Heart left ventricle (tissue), 16 donors: ENCODE measurements around the gene TNFAIP8L1. TPM values are rescaled to one million over a fixed set of nuclear protein-coding genes. Genes with fewer than 3 reads are reported as not detected.
"Not testable (repeated sequence)": the region's sequence is repeated elsewhere in the genome, so short reads cannot be mapped to it uniquely, and the experiment has no call there.

Source experiments
- ATAC-seq, 4 donors: fragments of 200-7000 bp; cut with Tn5 transposase; one replicate each; pipeline ENCODE4 v1.9.1; 2020 to 2022; ENCODE audit warnings: moderate library complexity in 4 of 4, mild to moderate bottlenecking in 3 of 4, moderate number of reproducible peaks in 1 of 4
- DNase-seq, 5 donors: peaks; one replicate each; pipeline ENCODE4 v3.0.0-alpha.2; 2020
- H3K27ac ChIP-seq, 12 donors: fragments of 200-600 bp; sonication (generic) in 4 of 12; one replicate each; pipeline versions ENCODE4 v1.5.0 to v1.8.0; 2016 to 2022; ENCODE audit warnings: mild to moderate bottlenecking in 2 of 12
- H3K27me3 ChIP-seq, 9 donors: fragments of 200-600 bp; sonication (generic) in 2 of 9; one replicate each; pipeline versions ENCODE4 v1.5.1 to v1.8.0; 2016 to 2022; ENCODE audit warnings: mild to moderate bottlenecking in 3 of 9
- H3K36me3 ChIP-seq, 9 donors: fragments of 200-600 bp; sonication (generic) in 2 of 9; one replicate each; pipeline versions ENCODE4 v1.5.0 to v1.8.0; 2018 to 2022; ENCODE audit warnings: mild to moderate bottlenecking in 2 of 9
- H3K4me1 ChIP-seq, 12 donors: fragments of 200-600 bp; sonication (generic) in 4 of 12; one replicate each; pipeline versions ENCODE4 v1.5.0 to v1.8.0; 2016 to 2022; ENCODE audit warnings: mild to moderate bottlenecking in 3 of 12
- H3K4me3 ChIP-seq, 12 donors: fragments of 200-600 bp; sonication (generic) in 4 of 12; one replicate each; pipeline versions ENCODE4 v1.5.0 to v1.8.0; 2017 to 2022; ENCODE audit warnings: mild to moderate bottlenecking in 9 of 12, moderate library complexity in 4 of 12
- H3K9me3 ChIP-seq, 12 donors: fragments of 200-600 bp; sonication (generic) in 4 of 12; one replicate each; pipeline versions ENCODE4 v1.5.0 to v1.8.0; 2016 to 2022; ENCODE audit warnings: mild to moderate bottlenecking in 1 of 12
- POLR2A ChIP-seq, 2 donors: fragments of 450-650 bp; IDR thresholded peaks; one replicate each; pipeline ENCODE4 v1.6.1; 2017; ENCODE audit warnings: antibody characterized with exemption in 2 of 2, mild to moderate bottlenecking in 2 of 2, moderate library complexity in 2 of 2
- WGBS, 4 donors: extraction: QIAGEN DNeasy Blood & Tissue Kit in 2 of 4; methylation state at CpG; one replicate each; pipeline versions ENCODE4 v1.1.5 to v1.1.7; 2013 to 2018; 5-methylcytosine and 5-hydroxymethylcytosine counted together
- intact Hi-C, 10 donors: fragments of 100-400 bp; cut with DNase I; formaldehyde crosslinking; loops; one replicate each; pipeline versions ENCODE4 v1.11.1 to v1.14.2; 2022
- polyA plus RNA-seq, 2 donors: library from polyadenylated mRNA; stranded (reverse); fragments of 200-250 nt; gene quantifications; one replicate each; pipeline ENCODE4 v1.2.3, GENCODE V29; 2013
- total RNA-seq, 9 donors: library from RNA; depleted of rRNA in 2 of 9; stranded (reverse); fragments of >200 nt in 2 of 9; fragmentation: NEBNext Ultra II Directional in 3 of 9; extraction: Animal tissue kit (Norgen Biotek cat#: 25700) in 3 of 9; gene quantifications; one replicate each; pipeline versions ENCODE4 v1.1.0 to v1.2.4, GENCODE V29; 2016 to 2023
- TF ChIP-seq, protein P1 (sequence below), 12 donors: fragments of 200-600 bp; sonication (generic) in 4 of 12; IDR thresholded peaks; one replicate each; pipeline versions ENCODE4 v1.5.0 to v1.8.0; 2018 to 2022; ENCODE audit warnings: antibody characterized with exemption in 12 of 12, mild to moderate bottlenecking in 5 of 12
- donor health status: ischemic (EF 13 %, LVEDD 7.1; RV severe dilation, severe dysfunction).
- donor health status: healthy with polysubstance abuse.
- donor health status: DM: no; HTN: yes; CAD: no.
- donor health status: DM: no; HTN: no; CAD: no.
- donor health status: ischemic (EF 25% LVEDD 6.9; RV normal size, moderate dysfunction).
- donor health status: ischemic (EF 25% LVEDD 5.7; RV mildly dilated, moderate dysfunction).
- donor health status: healthy.
- donor health status: DM: yes; HTN: yes; CAD: no.
- donor health status: ischemic (EF 35%, LVEDD 5.7; RV mildly dilated, moderate dysfunction).
- donor health status: nonischemic (EF 11% LVEDD 7.7; RV severe dilation, severe dysfunction).
- donor health status: DM: yes; HTN: yes; CAD: no.
- donor health status: PGD.
- donor health status: ischemic (EF 29% LVEDD 5.4; RV normal size, mild dysfunction).
- donor health status: nonischemic (EF 23%, LVEDD 6.1; RV moderate dilation, normal function).

Gene TNFAIP8L1
- total and polyA plus RNA-seq, 11 donors = 2.8 to 15.1 (median 6.1) TPM

DNA sequence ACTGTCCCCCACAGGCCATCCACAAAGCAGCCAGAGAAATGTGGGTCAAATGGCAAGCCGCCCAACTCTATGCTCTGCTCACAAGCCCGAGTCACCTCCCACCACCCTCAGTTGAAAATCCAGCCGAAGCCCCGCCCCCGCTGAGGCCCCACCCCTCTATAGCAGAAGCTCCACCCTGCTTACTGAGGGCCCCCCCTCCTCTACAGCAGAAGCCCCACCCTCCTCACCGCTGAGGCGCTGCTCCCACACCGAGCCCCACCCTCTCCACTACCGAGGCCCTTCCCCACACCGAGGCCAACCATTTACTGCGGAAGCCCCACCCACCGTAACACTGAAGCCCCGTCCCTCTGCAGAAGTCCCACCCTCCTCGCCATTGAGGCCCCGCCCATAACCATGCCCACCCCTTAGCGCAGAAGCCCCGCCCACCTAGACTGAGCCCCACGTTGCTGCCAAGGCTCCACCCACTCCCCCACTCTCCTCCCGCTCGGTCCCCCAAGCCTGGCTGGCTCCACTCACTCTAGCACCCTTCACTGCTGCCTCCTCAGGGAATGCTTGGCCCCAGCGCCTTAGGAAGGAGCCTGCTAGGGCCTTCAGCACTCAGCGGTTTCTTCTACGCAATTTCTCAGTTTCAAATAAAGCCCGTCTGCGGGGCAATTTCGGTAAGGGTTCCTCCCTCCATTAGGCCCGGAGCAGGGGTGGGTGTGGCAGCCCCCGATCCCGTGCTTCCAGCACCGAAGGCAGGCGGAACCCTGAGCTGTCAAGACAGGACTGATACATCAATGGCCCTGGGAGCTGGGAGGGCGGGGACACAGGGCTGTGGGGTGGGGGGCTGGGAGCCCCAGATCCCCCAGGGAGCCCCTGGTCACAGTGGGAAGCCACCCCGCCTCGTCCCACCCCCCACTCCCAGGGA is 39.8 kb downstream of the TNFAIP8L1 start:
- 69 to 81% (median 80%) methylated on average over 29 to 34 of the region's 34 CpGs for WGBS, 4 donors
- H3K4me3 ChIP-seq = no peak overlapping the region
- intact Hi-C loops = no loop called here
- no peaks in the 10 kb centered on the region for H3K27me3 ChIP-seq
- peaks cover 0 to 10% (median 5%) of the 10 kb centered on the region in 12 donors for H3K4me1 ChIP-seq
- H3K27ac ChIP-seq = peak overlapping the region in 1 of 12 donors; percentile 57
- ATAC-seq (peak in 3 of 4 donors; percentile 25 to 28 (median 28)), DNase-seq (peak in 1 of 5 donors; percentile 37)
- TF ChIP-seq, protein P1, sequence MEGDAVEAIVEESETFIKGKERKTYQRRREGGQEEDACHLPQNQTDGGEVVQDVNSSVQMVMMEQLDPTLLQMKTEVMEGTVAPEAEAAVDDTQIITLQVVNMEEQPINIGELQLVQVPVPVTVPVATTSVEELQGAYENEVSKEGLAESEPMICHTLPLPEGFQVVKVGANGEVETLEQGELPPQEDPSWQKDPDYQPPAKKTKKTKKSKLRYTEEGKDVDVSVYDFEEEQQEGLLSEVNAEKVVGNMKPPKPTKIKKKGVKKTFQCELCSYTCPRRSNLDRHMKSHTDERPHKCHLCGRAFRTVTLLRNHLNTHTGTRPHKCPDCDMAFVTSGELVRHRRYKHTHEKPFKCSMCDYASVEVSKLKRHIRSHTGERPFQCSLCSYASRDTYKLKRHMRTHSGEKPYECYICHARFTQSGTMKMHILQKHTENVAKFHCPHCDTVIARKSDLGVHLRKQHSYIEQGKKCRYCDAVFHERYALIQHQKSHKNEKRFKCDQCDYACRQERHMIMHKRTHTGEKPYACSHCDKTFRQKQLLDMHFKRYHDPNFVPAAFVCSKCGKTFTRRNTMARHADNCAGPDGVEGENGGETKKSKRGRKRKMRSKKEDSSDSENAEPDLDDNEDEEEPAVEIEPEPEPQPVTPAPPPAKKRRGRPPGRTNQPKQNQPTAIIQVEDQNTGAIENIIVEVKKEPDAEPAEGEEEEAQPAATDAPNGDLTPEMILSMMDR (IDR thresholded peaks at IDR 0.05) = no peak
- no peak for TF ChIP-seq POLR2A (IDR thresholded peaks at IDR 0.05)
- H3K9me3 ChIP-seq = no peaks in the 10 kb centered on the region
- peaks cover 0 to 85% (median 68%) of the 10 kb centered on the region in 9 donors for H3K36me3 ChIP-seq

DNA sequence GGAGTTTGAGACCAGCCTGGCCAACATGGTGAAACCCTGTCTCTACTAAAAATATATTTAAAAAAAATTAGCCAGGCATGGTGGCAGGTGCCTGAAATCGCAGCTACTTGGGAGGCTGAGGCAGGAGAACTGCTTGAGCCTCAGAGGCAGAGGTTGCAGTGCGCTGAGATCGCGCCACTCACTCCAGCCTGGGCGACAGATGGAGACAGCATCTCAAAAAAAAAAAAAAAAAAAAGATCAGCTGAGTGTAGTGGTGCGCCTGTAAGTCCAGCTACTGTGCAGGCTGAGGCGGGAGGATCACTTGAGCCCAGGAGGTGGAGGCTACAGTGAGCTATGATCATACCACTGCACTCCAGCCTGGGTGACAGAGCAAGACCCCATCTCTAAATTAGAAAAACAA is 40.7 kb downstream of the TNFAIP8L1 start:
- ATAC-seq, H3K27me3 ChIP-seq, H3K9me3 ChIP-seq, H3K27ac ChIP-seq, intact Hi-C loops, H3K4me3 ChIP-seq, H3K4me1 ChIP-seq, DNase-seq: not testable (repeated sequence)
- H3K36me3 ChIP-seq = peaks cover 2 to 94% (median 77%) of the 10 kb centered on the region in 9 donors
- 96 to 98% (median 98%) methylated on average over 7 of the region's 7 CpGs for WGBS, 4 donors

DNA sequence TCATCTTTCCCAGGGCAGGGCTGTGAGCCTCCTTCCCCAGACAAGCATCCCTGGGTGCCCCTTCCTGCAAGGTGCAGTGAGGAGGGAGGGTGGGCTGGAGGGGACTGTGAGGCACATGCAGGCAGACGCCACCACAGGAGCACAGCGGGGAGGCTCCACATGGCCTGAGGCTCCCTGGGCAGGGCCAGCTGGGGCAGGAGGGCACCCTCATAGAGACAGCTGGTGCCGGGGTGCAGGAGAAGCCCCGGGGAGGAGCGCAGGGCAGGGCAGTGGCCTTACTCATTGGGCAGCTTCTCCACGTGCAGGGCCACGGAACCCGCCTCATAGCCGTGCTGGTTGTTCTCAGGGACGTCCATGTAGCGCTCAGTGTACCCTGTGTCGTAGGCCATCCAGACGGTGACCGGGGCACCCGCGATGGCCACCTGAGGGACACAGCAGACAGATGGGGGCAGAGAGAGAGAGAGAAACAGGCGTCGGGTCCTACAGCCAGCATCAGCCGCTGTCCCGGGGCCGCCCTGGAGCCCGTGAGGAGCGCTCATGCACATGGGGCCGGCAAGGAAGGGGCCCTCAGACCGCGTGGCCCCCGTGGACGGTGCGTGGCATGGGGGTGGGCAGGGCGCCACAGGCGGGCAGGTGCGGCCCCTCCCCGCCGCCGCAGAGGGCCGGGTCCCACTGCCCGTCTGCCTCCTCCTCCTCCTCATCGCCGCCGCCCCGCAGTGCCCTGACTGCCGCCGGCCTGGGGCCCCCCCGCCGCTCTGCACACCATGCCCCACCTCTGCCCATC is 43.3 kb downstream of the TNFAIP8L1 start:
- peak in 1 of 5 donors; percentile 20 for DNase-seq
- peaks cover 2 to 96% (median 91%) of the 10 kb centered on the region in 9 donors for H3K36me3 ChIP-seq

DNA sequence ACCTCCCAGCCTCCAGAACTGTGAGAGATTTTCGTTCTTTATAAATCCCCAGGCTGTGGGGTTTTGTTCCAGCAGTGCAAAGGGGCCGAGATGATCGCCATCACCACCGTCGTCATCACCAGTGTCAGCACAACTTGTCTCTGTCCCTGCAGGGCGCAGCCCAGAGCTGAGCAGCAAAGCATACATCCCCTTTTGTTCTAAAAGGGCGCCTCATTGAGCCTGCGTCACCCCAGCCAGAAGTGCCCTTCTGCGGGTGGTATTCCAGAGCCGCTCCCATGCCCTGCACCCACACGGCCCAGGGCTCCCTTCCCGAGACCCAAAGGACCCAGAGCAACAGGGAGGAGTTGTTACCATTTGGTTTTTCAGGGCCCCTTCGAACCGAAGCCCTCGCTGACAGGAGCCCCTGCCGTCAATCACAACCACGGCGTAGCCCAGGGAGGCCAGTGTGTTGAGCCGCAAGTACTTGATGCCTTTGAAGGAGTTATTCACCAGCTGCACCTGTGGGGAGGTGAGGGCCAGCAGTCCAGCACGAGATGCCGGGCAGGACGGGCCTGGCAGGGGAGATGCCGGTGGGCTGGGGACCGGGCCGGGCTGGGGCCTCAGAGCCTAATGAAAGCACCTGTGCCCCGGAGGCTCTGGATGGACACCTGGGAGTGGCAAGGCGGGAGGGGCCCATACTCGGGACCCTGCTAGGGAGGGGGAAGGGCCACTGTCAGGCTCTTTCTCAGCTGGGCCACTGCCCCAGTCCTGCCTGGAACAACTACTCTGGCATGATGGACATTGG is 45.2 kb downstream of the TNFAIP8L1 start:
- no peak overlapping the region for H3K4me3 ChIP-seq
- H3K9me3 ChIP-seq = no peaks in the 10 kb centered on the region
- no peak for TF ChIP-seq POLR2A (IDR thresholded peaks at IDR 0.05)
- TF ChIP-seq, protein P1 (IDR thresholded peaks at IDR 0.05) = no peak
- ATAC-seq (no peak), DNase-seq (peak in 1 of 5 donors; percentile 18)
- H3K4me1 ChIP-seq = peaks cover 0 to 3% (median 0%) of the 10 kb centered on the region in 12 donors
- peaks cover 10 to 100% (median 98%) of the 10 kb centered on the region in 9 donors for H3K36me3 ChIP-seq
- 91 to 94% (median 92%) methylated on average over 28 of the region's 28 CpGs for WGBS, 4 donors
- no peaks in the 10 kb centered on the region for H3K27me3 ChIP-seq
- intact Hi-C loops = no loop called here
- H3K27ac ChIP-seq = no peak overlapping the region

More for the DNA sequence above, 43.3 kb downstream of the TNFAIP8L1 start:
- WGBS, 4 donors = 95 to 97% (median 96%) methylated on average over 40 to 45 of the region's 45 CpGs
- no peak for TF ChIP-seq POLR2A (IDR thresholded peaks at IDR 0.05)
- TF ChIP-seq, protein P1 (IDR thresholded peaks at IDR 0.05) = no peak
- no peak overlapping the region for H3K27ac ChIP-seq
- intact Hi-C loops = no loop called here
- H3K4me3 ChIP-seq = no peak overlapping the region
- no peaks in the 10 kb centered on the region for H3K27me3 ChIP-seq
- no peak for ATAC-seq
- peaks cover 0 to 3% (median 0%) of the 10 kb centered on the region in 12 donors for H3K4me1 ChIP-seq
- H3K9me3 ChIP-seq = no peaks in the 10 kb centered on the region
